ENCODE measurements around the gene LIPC. TPM values are rescaled to one million over a fixed set of nuclear protein-coding genes. Genes with fewer than 3 reads are reported as not detected.

LIPC gene
- total and polyA plus RNA-seq, 2 donors = 2.0 to 2.4 TPM

- H3K4me3 ChIP-seq (ENCODE audit: low read length in 2 of 2) = no peak overlapping the region
- H3K4me1 ChIP-seq (ENCODE audit: control insufficient read depth in 2 of 2, insufficient read depth in 2 of 2, low read length in 2 of 2) = peaks cover 10 to 19% of the 10 kb centered on the region in 2 donors
- peaks cover 15 to 66% of the 10 kb centered on the region in 2 donors for H3K36me3 ChIP-seq (ENCODE audit: control insufficient read depth in 2 of 2, insufficient read depth in 2 of 2, low read length in 1 of 2)
- 95% methylated on average over 3 of the region's 3 CpGs for WGBS
- no peaks in the 10 kb centered on the region for H3K9me3 ChIP-seq (ENCODE audit: control insufficient read depth in 2 of 2, insufficient read depth in 1 of 2, low read length in 1 of 2)
- no peak for DNase-seq (ENCODE audit: low read depth in 6 of 9, low spot score in 9 of 9)
- no peaks in the 10 kb centered on the region for H3K27me3 ChIP-seq (ENCODE audit: control insufficient read depth in 2 of 2, insufficient read depth in 1 of 2, low read length in 1 of 2)
- peak overlapping the region in 1 of 2 donors; percentile 7 for H3K27ac ChIP-seq (ENCODE audit: low read depth in 1 of 2, low read length in 1 of 2)
Measured at GRCh38 chr15:58605931-58606530, 174.2 kb downstream of the LIPC start.

GRCh38 chr15:58606577-58607080 is 174.8 kb downstream of the LIPC start:
- Histone ChIP-seq H3K36me3 (ENCODE audit: control insufficient read depth in 2 of 2, insufficient read depth in 2 of 2, low read length in 1 of 2) (peaks cover 16 to 64% of the 10 kb centered on the region in 2 donors), H3K4me3 (ENCODE audit: low read length in 2 of 2) (no peak overlapping the region), H3K27ac (ENCODE audit: low read depth in 1 of 2, low read length in 1 of 2) (peak overlapping the region in 1 of 2 donors; percentile 7), H3K4me1 (ENCODE audit: control insufficient read depth in 2 of 2, insufficient read depth in 2 of 2, low read length in 2 of 2) (peaks cover 10 to 20% of the 10 kb centered on the region in 2 donors), H3K9me3 (ENCODE audit: control insufficient read depth in 2 of 2, insufficient read depth in 1 of 2, low read length in 1 of 2) (no peaks in the 10 kb centered on the region), H3K27me3 (ENCODE audit: control insufficient read depth in 2 of 2, insufficient read depth in 1 of 2, low read length in 1 of 2) (no peaks in the 10 kb centered on the region)
- DNase-seq (ENCODE audit: low read depth in 6 of 9, low spot score in 9 of 9) = no peak
- WGBS = 97% methylated on average over 4 of the region's 4 CpGs

- H3K27ac ChIP-seq (ENCODE audit: low read depth in 1 of 2, low read length in 1 of 2) = peak overlapping the region in 1 of 2 donors; percentile 65
- no peaks in the 10 kb centered on the region for H3K27me3 ChIP-seq (ENCODE audit: control insufficient read depth in 2 of 2, insufficient read depth in 1 of 2, low read length in 1 of 2)
- peaks cover 21 to 33% of the 10 kb centered on the region in 2 donors for H3K4me1 ChIP-seq (ENCODE audit: control insufficient read depth in 2 of 2, insufficient read depth in 2 of 2, low read length in 2 of 2)
- H3K9me3 ChIP-seq (ENCODE audit: control insufficient read depth in 2 of 2, insufficient read depth in 1 of 2, low read length in 1 of 2) = no peaks in the 10 kb centered on the region
- H3K36me3 ChIP-seq (ENCODE audit: control insufficient read depth in 2 of 2, insufficient read depth in 2 of 2, low read length in 1 of 2) = peaks cover 19 to 62% of the 10 kb centered on the region in 2 donors
- 36% methylated on average over 5 of the region's 5 CpGs for WGBS
- peak in 1 of 9 donors; percentile 73 for DNase-seq (ENCODE audit: low read depth in 6 of 9, low spot score in 9 of 9)
- H3K4me3 ChIP-seq (ENCODE audit: low read length in 2 of 2) = no peak overlapping the region
Measured at GRCh38 chr15:58608129-58608590, 176.4 kb downstream of the LIPC start.

GRCh38 chr15:58608711-58609110 is 176.9 kb downstream of the LIPC start:
- Histone ChIP-seq H3K9me3 (ENCODE audit: control insufficient read depth in 2 of 2, insufficient read depth in 1 of 2, low read length in 1 of 2) (peaks cover under 1 to 1% of the 10 kb centered on the region in 2 donors), H3K4me3 (ENCODE audit: low read length in 2 of 2) (no peak overlapping the region), H3K27ac (ENCODE audit: low read depth in 1 of 2, low read length in 1 of 2) (peak overlapping the region in 1 of 2 donors; percentile 65), H3K4me1 (ENCODE audit: control insufficient read depth in 2 of 2, insufficient read depth in 2 of 2, low read length in 2 of 2) (peaks cover 21 to 32% of the 10 kb centered on the region in 2 donors), H3K27me3 (ENCODE audit: control insufficient read depth in 2 of 2, insufficient read depth in 1 of 2, low read length in 1 of 2) (no peaks in the 10 kb centered on the region), H3K36me3 (ENCODE audit: control insufficient read depth in 2 of 2, insufficient read depth in 2 of 2, low read length in 1 of 2) (peaks cover 19 to 62% of the 10 kb centered on the region in 2 donors)
- WGBS = 95% methylated on average over 1 of the region's 1 CpG
- no peak for DNase-seq (ENCODE audit: low read depth in 6 of 9, low spot score in 9 of 9)

GRCh38 chr15:58611731-58612676 is 180.2 kb downstream of the LIPC start:
- Histone ChIP-seq H3K27ac (ENCODE audit: low read depth in 1 of 2, low read length in 1 of 2) (peak overlapping the region; percentile 31 to 85), H3K4me3 (ENCODE audit: low read length in 2 of 2) (no peak overlapping the region), H3K9me3 (ENCODE audit: control insufficient read depth in 2 of 2, insufficient read depth in 1 of 2, low read length in 1 of 2) (peaks cover 3 to 19% of the 10 kb centered on the region in 2 donors), H3K27me3 (ENCODE audit: control insufficient read depth in 2 of 2, insufficient read depth in 1 of 2, low read length in 1 of 2) (no peaks in the 10 kb centered on the region), H3K4me1 (ENCODE audit: control insufficient read depth in 2 of 2, insufficient read depth in 2 of 2, low read length in 2 of 2) (peaks cover 18 to 21% of the 10 kb centered on the region in 2 donors), H3K36me3 (ENCODE audit: control insufficient read depth in 2 of 2, insufficient read depth in 2 of 2, low read length in 1 of 2) (peaks cover 34 to 65% of the 10 kb centered on the region in 2 donors)
- WGBS = 96% methylated on average over 6 of the region's 6 CpGs
- DNase-seq (ENCODE audit: low read depth in 6 of 9, low spot score in 9 of 9) = peak in 7 of 9 donors; percentile 47 to 81 (median 60)

GRCh38 chr15:58616171-58616570 is 184.4 kb downstream of the LIPC start:
- Histone ChIP-seq H3K9me3 (ENCODE audit: control insufficient read depth in 2 of 2, insufficient read depth in 1 of 2, low read length in 1 of 2) (peaks cover 3 to 23% of the 10 kb centered on the region in 2 donors), H3K4me3 (ENCODE audit: low read length in 2 of 2) (no peak overlapping the region), H3K27me3 (ENCODE audit: control insufficient read depth in 2 of 2, insufficient read depth in 1 of 2, low read length in 1 of 2) (no peaks in the 10 kb centered on the region), H3K4me1 (ENCODE audit: control insufficient read depth in 2 of 2, insufficient read depth in 2 of 2, low read length in 2 of 2) (peaks cover 11 to 15% of the 10 kb centered on the region in 2 donors), H3K36me3 (ENCODE audit: control insufficient read depth in 2 of 2, insufficient read depth in 2 of 2, low read length in 1 of 2) (peaks cover 42 to 78% of the 10 kb centered on the region in 2 donors), H3K27ac (ENCODE audit: low read depth in 1 of 2, low read length in 1 of 2) (no peak overlapping the region)
- 98% methylated on average over 1 of the region's 1 CpG for WGBS
- DNase-seq (ENCODE audit: low read depth in 6 of 9, low spot score in 9 of 9) = no peak
